Retinal pigment epithelial cell (primary cell): ENCODE results near the gene NTPCR.
"Not testable (repeated sequence)": the region's sequence is repeated elsewhere in the genome, so short reads cannot be mapped to it uniquely, and the experiment has no call there.

Experiments
- DNase-seq: peaks from one replicate; pipeline ENCODE4 v3.0.0-alpha.2; 2010; ENCODE audit warnings: low read depth
- H3K4me3 ChIP-seq: 2 replicates; pipeline ENCODE4 v1.5.1; 2011; ENCODE audit warnings: mild to moderate bottlenecking, low read length, control low read depth, moderate library complexity
- TF ChIP-seq, protein P1 (sequence below): conservative IDR thresholded peaks from 2 replicates; pipeline ENCODE4 v1.5.1; 2011; ENCODE audit warnings: low read depth, low read length, control low read depth, inconsistent platforms

The NTPCR gene

DNA sequence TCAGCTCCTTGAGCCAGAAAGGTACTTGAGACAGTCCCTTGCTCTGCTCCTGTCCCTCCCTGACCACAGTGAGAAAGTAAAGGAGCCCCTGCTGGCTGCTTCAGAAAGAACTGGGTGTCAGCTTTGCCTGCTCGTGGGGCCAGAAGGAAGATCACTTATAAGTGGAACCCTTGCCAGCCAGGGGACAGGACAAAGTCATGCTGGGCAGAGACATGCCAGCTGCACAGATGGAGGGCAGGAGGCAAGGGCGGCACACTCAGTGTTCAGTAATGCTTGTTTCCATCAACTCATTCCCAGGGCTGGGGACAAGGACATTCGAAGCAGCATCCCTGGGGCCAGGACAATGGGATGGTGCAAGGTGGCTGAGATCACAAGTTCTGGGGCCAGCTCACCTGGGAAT, 41.8 kb downstream of the NTPCR start:
- TF ChIP-seq, protein P1, sequence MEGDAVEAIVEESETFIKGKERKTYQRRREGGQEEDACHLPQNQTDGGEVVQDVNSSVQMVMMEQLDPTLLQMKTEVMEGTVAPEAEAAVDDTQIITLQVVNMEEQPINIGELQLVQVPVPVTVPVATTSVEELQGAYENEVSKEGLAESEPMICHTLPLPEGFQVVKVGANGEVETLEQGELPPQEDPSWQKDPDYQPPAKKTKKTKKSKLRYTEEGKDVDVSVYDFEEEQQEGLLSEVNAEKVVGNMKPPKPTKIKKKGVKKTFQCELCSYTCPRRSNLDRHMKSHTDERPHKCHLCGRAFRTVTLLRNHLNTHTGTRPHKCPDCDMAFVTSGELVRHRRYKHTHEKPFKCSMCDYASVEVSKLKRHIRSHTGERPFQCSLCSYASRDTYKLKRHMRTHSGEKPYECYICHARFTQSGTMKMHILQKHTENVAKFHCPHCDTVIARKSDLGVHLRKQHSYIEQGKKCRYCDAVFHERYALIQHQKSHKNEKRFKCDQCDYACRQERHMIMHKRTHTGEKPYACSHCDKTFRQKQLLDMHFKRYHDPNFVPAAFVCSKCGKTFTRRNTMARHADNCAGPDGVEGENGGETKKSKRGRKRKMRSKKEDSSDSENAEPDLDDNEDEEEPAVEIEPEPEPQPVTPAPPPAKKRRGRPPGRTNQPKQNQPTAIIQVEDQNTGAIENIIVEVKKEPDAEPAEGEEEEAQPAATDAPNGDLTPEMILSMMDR = no peak
- no peak overlapping the region for H3K4me3 ChIP-seq
- DNase-seq = no peak

DNA sequence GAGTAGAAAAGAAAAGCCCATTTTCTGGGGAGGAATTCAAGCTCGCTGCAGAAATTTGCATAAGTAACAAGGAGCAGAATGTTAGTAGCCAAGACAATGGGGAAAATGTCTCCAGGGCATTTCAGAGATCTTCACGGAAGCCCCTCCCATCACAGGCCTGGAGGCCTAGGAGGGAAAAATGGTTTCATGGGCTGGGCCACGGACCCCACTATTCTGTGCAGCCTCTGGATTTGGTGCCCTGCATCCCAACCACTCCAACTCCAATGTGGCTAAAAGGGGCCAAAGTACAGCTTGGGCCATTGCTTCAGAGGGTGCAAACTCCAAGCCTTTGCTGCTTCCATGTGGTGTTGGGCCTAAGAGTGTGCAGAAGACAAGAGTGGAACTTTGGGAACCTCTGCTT, 43.1 kb downstream of the NTPCR start:
- H3K4me3 ChIP-seq = no peak overlapping the region
- no peak for DNase-seq
- TF ChIP-seq, protein P1 = no peak

DNA sequence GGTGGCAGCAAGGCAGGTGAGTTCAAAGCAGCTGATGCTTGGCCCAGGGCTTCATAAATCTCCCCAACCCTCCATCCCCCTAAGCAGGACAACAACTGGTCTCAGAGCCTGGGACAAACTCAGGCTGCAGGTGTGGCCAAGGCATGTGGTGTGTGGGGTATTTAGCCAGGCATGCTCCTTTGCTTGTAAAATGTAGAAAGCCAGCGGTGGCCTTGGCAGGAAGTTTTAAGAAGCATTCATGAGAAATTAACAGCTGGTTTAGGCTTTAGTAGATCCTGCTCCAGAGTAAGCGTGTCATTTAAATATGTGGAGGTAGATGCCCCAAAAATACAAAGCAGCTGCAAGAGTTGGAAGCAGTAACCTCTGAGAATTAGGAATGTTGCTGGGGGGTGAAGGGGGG, 44.8 kb downstream of the NTPCR start:
- no peak overlapping the region for H3K4me3 ChIP-seq
- TF ChIP-seq, protein P1 = no peak
- no peak for DNase-seq

DNA sequence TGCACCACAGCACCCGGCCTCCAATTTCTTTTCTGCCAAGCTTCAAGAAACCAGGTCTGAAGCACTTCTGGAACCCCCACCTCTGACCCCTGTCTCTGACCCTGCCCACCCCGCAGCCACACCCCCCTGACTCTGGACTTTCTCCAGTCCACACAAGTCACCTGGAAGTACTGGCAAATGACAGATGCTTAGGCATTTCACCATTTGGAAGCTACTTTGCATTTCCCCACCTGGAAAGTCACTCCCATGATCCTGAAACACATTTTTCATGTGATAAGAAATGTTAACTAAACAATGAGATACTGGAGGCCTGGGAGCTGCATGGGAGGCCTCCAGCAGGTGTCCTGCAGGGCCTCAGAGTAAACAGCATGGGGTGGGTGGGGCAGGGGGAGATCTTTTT, 45.7 kb downstream of the NTPCR start:
- TF ChIP-seq, protein P1 = no peak
- no peak overlapping the region for H3K4me3 ChIP-seq
- DNase-seq = no peak

DNA sequence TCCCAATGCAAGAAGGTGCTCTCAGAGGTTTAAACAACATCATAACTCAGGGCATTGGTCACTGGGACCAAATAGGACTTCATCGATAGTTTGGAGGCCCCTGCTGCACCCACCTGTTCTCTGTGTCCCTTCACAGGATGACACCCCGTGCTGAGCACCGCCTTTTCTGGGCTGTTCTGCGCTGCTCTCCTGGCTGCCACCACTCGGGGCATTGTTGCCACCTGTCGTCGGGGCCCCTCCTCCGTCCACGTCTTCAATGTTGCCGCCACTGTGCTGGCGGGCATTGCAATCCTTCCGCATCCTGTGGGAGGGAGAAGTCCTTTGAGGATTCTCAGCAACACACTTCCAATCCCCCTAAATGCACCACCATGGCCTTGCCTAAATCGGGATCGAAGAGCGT, 47.7 kb downstream of the NTPCR start:
- DNase-seq = no peak
- H3K4me3 ChIP-seq = no peak overlapping the region
- TF ChIP-seq, protein P1 = no peak

DNA sequence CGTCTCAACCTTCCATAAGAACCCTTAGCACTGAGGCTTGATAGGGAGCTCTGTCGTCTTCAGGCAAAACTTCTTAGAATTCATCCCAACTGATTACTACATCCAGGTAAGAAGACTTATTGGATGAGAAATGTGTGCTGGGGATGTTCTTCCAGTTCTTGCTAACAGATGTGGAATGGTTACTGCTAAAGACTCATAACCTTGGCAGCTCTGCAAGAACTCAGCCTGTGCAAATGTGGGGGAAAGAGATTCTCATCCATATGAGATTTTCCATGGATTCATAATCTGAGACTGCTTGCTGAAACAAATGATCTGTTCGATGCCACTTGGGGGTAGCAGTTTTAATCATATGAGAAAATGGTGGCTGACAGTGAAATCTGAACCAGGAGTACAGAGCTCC, 48.2 kb downstream of the NTPCR start:
- TF ChIP-seq, protein P1 = no peak
- H3K4me3 ChIP-seq = no peak overlapping the region
- no peak for DNase-seq

DNA sequence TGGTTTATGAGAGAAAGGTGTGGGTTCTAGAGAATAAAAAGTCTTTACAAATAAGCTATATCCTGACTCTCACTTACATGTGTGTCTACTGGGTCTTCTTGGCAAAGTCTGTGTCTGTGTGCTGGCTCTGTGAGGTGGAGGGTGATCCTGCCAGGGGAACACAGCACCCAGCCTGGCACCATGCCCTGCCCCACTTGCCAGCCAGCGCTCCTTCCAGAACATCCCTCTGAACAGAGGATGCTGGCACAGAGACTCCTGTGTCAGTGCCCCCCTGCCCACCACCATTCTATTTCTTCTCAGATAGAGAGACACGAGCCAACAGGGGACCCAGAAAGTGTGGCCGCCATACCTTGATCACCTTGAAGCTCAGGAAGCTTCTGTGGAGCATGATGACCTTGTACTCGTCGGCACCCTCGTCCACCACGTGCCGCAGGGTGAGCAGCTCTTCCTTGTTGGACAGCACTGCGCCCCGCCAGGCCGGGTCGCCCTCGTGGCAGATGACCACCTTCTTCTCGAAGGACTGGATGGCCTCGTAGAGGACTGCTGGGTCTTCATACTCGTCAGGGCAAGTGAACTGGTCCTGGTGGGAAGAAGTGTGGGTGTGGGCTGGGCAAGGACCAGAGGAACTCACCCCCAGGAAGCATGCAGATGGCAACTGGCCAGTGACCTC, 49.7 kb downstream of the NTPCR start:
- TF ChIP-seq, protein P1 = no peak
- no peak overlapping the region for H3K4me3 ChIP-seq
- no peak for DNase-seq

DNA sequence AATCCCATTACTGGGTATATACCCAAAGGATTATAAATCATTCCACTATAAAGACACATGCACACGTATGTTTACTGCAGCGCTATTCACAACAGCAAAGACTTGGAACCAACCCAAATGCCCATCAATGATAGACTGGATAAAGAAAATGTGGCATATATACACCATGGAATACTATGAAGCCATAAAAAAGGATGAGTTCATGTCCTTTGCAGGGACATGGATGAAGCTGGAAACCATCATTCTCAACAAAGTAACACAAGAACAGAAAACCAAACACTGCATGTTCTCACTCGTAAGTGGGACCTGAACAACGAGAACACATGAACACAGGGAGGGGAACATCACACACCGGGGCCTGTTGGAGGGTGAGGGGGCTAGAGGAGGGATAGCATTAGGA, 53.2 kb downstream of the NTPCR start:
- DNase-seq = not testable (repeated sequence)

More for the DNA sequence above, 53.2 kb downstream of the NTPCR start:
- H3K4me3 ChIP-seq = not testable (repeated sequence)
